Ishikawa (cell line): ENCODE results near the gene MIEN1.

Experiments
- CEBPB ChIP-seq: IDR thresholded peaks from 2 replicates; pipeline ENCODE4 v1.6.1; 2012
- CREB1 ChIP-seq: IDR thresholded peaks from 2 replicates; pipeline ENCODE4 v1.6.1; 2012; ENCODE audit warnings: low read depth
- EGR1 ChIP-seq: IDR thresholded peaks from 2 replicates; pipeline ENCODE4 v1.6.1; 2012
- EP300 ChIP-seq: IDR thresholded peaks from 2 replicates; pipeline ENCODE4 v1.6.1; 2012; ENCODE audit warnings: borderline replicate concordance
- FOXM1 ChIP-seq: IDR thresholded peaks from 2 replicates; pipeline ENCODE4 v1.6.1; 2012; ENCODE audit warnings: low read depth, borderline replicate concordance
- NFIC ChIP-seq: IDR thresholded peaks from 2 replicates; pipeline ENCODE4 v1.6.1; 2012
- RAD21 ChIP-seq: IDR thresholded peaks from 2 replicates; pipeline ENCODE4 v1.6.1; 2012; ENCODE audit warnings: low read depth
- REST ChIP-seq: IDR thresholded peaks from 2 replicates; pipeline ENCODE4 v1.6.1; 2012; ENCODE audit warnings: low read depth, mild to moderate bottlenecking
- TAF1 ChIP-seq: IDR thresholded peaks from 2 replicates; pipeline ENCODE4 v1.6.1; 2012; ENCODE audit warnings: low read depth, mild to moderate bottlenecking
- TCF12 ChIP-seq: IDR thresholded peaks from 2 replicates; pipeline ENCODE4 v1.6.1; 2012; ENCODE audit warnings: low read depth
- TEAD4 ChIP-seq: IDR thresholded peaks from 2 replicates; pipeline ENCODE4 v1.6.1; 2012
- YY1 ChIP-seq: IDR thresholded peaks from 2 replicates; pipeline ENCODE4 v1.6.1; 2012; ENCODE audit warnings: low read depth
- ZBTB7A ChIP-seq: IDR thresholded peaks from 2 replicates; pipeline ENCODE4 v1.6.1; 2012; ENCODE audit warnings: low read depth
- TF ChIP-seq, protein P1 (sequence below): IDR thresholded peaks from 2 replicates; pipeline ENCODE4 v1.6.1; 2012
- TF ChIP-seq, protein P2 (sequence below): IDR thresholded peaks from 2 replicates; pipeline ENCODE4 v1.6.1; 2012

MIEN1 gene

GRCh38 chr17:39705786-39706348 is 24.5 kb downstream of the MIEN1 start:
- TF ChIP-seq RAD21: peak; percentile 41; the same call in 1 of the 2 replicates
- peak; percentile 72 for TF ChIP-seq FOXM1
- peak; percentile 90 for TF ChIP-seq EP300
- TF ChIP-seq CEBPB: peak; percentile 46; the same call in 1 of the 2 replicates
- TF ChIP-seq TCF12: peak; percentile 97
- TF ChIP-seq, protein P1, sequence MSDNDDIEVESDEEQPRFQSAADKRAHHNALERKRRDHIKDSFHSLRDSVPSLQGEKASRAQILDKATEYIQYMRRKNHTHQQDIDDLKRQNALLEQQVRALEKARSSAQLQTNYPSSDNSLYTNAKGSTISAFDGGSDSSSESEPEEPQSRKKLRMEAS: peak; percentile 70
- TF ChIP-seq YY1: no peak
- no peak; the same call in 1 of the 2 replicates for TF ChIP-seq TAF1
- TF ChIP-seq, protein P2, sequence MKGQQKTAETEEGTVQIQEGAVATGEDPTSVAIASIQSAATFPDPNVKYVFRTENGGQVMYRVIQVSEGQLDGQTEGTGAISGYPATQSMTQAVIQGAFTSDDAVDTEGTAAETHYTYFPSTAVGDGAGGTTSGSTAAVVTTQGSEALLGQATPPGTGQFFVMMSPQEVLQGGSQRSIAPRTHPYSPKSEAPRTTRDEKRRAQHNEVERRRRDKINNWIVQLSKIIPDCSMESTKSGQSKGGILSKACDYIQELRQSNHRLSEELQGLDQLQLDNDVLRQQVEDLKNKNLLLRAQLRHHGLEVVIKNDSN: peak; percentile 59
- TF ChIP-seq NFIC: peak; percentile 91
- TF ChIP-seq EGR1: peak; percentile 6; the same call in 1 of the 2 replicates
- peak; percentile 43; the same call in 1 of the 2 replicates for TF ChIP-seq CREB1
- TF ChIP-seq REST: no peak
- TF ChIP-seq ZBTB7A: peak; percentile 98
- peak; percentile 83 for TF ChIP-seq TEAD4

GRCh38 chr17:39704821-39705551 is 25.3 kb downstream of the MIEN1 start:
- TF ChIP-seq ZBTB7A (peak; percentile 7; the same call in 1 of the 2 replicates), NFIC (no peak), TEAD4 (peak; percentile 52), REST (no peak), EGR1 (no peak), TAF1 (no peak)

- TF ChIP-seq CREB1: no peak
- no peak for TF ChIP-seq CEBPB
- no peak for TF ChIP-seq TAF1
- no peak for TF ChIP-seq EP300
- TF ChIP-seq REST: no peak
- TF ChIP-seq, protein P1: no peak
Observed at GRCh38 chr17:39703913-39704312, 26.4 kb downstream of the MIEN1 start.

DNA sequence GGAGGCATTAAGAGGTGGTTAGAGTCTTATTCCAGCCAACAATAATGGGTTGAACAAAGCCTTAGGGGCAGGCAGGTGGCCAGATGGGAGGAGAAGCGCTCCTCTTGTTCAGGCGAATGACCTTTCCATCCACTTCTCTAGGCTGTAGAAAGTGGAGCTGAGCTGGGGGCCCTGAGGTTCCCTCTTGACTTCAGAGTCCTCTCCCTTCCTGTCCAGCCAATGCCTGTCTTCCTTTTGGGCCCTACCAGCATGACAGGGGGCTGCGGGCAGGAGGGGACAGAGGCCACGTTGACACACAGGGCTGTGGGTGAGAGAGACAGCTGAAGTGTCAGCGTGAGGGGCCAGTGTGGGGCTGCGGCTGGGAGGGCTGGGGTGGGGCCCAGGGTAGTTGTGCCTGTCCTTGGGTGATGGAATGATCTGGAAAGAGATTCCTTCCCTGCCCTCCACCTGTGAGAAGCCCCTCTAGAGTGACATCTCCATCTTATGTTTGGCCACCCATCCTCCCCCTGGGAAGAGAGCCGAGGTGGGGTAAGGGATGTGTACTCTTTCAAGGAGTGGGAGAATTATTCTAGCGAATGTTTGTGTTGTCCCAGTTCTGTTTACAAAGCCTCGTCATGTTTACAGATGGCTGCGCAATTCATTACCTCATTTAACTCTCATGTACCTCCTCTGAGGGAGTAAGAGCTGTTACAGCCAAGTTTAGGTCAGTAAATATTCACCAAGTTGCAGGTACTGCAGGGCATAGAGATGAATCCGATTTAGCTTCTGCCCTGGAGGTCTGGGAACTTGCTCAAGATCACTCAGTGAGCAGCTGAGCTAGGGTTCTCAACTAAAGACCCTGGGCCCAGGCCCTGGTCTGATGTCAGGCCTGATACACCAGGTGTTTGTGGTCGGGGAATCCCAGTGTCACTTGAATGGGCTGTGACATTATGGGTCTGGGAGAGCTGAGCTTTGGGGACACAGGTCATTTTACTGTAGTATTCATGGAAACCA is 27.1 kb downstream of the MIEN1 start:
- TF ChIP-seq ZBTB7A (no peak), FOXM1 (no peak), TEAD4 (no peak), CEBPB (no peak), EGR1 (no peak), REST (no peak), TCF12 (no peak), CREB1 (no peak)
- TF ChIP-seq, protein P2: no peak
- TF ChIP-seq, protein P1: no peak
